Osteocyte (in vitro differentiated cells): ENCODE results near the gene ST7. TPM values are rescaled to one million over a fixed set of nuclear protein-coding genes. Genes with fewer than 3 reads are reported as not detected.
A peak's percentile ranks its signal among the peaks of the same experiment; 100 is the strongest.

Experiments used
- DNase-seq: peaks from one replicate; pipeline ENCODE4 v3.0.0; 2021; ENCODE audit warnings: mixed read lengths; ENCODE audit not compliant: unreplicated experiment; ENCODE audit errors: extremely low spot score
- H3K27ac Mint-ChIP-seq: one replicate; pipeline ENCODE4 v1.8.0; 2021; ENCODE audit warnings: mild to moderate bottlenecking, mixed read lengths; ENCODE audit not compliant: unreplicated experiment
- H3K27me3 Mint-ChIP-seq: one replicate; pipeline ENCODE4 v1.8.0; 2021; ENCODE audit warnings: mixed read lengths; ENCODE audit not compliant: unreplicated experiment
- H3K36me3 Mint-ChIP-seq: one replicate; pipeline ENCODE4 v1.8.0; 2021; ENCODE audit warnings: mixed read lengths; ENCODE audit not compliant: unreplicated experiment
- H3K4me1 Mint-ChIP-seq: one replicate; pipeline ENCODE4 v1.8.0; 2021; ENCODE audit warnings: mixed read lengths; ENCODE audit not compliant: unreplicated experiment
- H3K4me3 Mint-ChIP-seq: one replicate; pipeline ENCODE4 v1.8.0; 2021; ENCODE audit warnings: mild to moderate bottlenecking, moderate library complexity, mixed read lengths; ENCODE audit not compliant: unreplicated experiment
- H3K9me3 Mint-ChIP-seq: one replicate; pipeline ENCODE4 v1.8.0; 2021; ENCODE audit warnings: mixed read lengths; ENCODE audit not compliant: unreplicated experiment
- long read RNA-seq: library from polyadenylated mRNA; unstranded; transcript quantifications from one replicate; pipeline ENCODE4 v2.0.0, GENCODE V29; 2021
- total RNA-seq: library from RNA; stranded (reverse); gene quantifications from 2 replicates; pipeline ENCODE4 v1.2.1, GENCODE V29; 2021
- TF ChIP-seq, protein P1 (sequence below): fragments of 200-600 bp; sonication (generic); IDR thresholded peaks from 2 replicates; pipeline ENCODE4 v1.5.0; 2021; ENCODE audit warnings: antibody characterized with exemption, mild to moderate bottlenecking, moderate library complexity

Gene ST7, protein sequence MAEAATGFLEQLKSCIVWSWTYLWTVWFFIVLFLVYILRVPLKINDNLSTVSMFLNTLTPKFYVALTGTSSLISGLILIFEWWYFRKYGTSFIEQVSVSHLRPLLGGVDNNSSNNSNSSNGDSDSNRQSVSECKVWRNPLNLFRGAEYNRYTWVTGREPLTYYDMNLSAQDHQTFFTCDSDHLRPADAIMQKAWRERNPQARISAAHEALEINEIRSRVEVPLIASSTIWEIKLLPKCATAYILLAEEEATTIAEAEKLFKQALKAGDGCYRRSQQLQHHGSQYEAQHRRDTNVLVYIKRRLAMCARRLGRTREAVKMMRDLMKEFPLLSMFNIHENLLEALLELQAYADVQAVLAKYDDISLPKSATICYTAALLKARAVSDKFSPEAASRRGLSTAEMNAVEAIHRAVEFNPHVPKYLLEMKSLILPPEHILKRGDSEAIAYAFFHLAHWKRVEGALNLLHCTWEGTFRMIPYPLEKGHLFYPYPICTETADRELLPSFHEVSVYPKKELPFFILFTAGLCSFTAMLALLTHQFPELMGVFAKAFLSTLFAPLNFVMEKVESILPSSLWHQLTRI
- total RNA-seq: 68.5 and 72.7 TPM in 2 replicates
- long read RNA-seq, transcript ST7-202 (16 exons, 2,142 nt): minor isoform, 61 of 319 reads
- long read RNA-seq, transcript ST7-213 (16 exons, 1,956 nt): minor isoform, 35 of 319 reads
- long read RNA-seq, transcript ST7-206 (16 exons, 2,182 nt): major isoform, 86 of 319 reads
- long read RNA-seq, transcript ST7-208 (15 exons, 2,110 nt): minor isoform, 12 of 319 reads
- long read RNA-seq, partial matches to known transcripts: 31 of 319 reads
- long read RNA-seq, other reads (novel, unspliced or antisense): 75 of 319 reads

DNA sequence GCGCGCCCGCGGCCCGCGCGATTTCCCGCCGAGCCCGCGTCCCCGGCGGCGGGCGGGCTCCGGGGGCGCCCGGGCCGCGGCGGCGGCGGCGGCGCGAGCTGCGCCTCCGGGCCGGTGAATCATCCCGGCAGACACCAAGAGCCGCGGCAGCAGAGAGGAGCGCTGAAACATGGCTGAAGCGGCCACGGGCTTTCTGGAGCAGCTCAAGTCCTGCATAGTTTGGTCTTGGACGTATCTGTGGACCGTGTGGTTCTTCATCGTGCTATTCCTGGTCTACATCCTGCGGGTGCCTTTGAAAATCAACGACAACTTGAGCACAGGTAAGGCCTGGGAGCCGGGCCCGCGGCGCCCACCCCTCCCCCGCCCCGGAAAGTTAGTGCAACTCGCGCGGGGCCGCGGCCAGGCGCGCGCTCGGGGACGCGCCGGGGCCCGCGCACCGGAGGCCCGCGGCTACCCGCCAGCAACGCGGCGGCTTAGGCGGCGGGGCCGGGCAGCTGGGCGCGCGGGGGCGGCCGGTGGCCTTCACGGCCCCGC lies at the start of gene ST7:
TSS of gene ST7 (plus strand) at position 130 of the 534 bp plus-strand sequence. CDS start at position 170, 40 bp downstream.
- Mint-ChIP-seq H3K4me1 (peaks cover 38% of the 10 kb centered on the region), H3K4me3 (peak within 1 kb of the TSS; percentile 90), H3K36me3 (peaks cover 2% of the 10 kb centered on the region), H3K27ac (peak within 1 kb of the TSS; percentile 96), H3K9me3 (no peaks in the 10 kb centered on the region), H3K27me3 (no peaks in the 10 kb centered on the region)
- DNase-seq: peak; percentile 88
- TF ChIP-seq, protein P1, sequence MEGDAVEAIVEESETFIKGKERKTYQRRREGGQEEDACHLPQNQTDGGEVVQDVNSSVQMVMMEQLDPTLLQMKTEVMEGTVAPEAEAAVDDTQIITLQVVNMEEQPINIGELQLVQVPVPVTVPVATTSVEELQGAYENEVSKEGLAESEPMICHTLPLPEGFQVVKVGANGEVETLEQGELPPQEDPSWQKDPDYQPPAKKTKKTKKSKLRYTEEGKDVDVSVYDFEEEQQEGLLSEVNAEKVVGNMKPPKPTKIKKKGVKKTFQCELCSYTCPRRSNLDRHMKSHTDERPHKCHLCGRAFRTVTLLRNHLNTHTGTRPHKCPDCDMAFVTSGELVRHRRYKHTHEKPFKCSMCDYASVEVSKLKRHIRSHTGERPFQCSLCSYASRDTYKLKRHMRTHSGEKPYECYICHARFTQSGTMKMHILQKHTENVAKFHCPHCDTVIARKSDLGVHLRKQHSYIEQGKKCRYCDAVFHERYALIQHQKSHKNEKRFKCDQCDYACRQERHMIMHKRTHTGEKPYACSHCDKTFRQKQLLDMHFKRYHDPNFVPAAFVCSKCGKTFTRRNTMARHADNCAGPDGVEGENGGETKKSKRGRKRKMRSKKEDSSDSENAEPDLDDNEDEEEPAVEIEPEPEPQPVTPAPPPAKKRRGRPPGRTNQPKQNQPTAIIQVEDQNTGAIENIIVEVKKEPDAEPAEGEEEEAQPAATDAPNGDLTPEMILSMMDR: no peak

DNA sequence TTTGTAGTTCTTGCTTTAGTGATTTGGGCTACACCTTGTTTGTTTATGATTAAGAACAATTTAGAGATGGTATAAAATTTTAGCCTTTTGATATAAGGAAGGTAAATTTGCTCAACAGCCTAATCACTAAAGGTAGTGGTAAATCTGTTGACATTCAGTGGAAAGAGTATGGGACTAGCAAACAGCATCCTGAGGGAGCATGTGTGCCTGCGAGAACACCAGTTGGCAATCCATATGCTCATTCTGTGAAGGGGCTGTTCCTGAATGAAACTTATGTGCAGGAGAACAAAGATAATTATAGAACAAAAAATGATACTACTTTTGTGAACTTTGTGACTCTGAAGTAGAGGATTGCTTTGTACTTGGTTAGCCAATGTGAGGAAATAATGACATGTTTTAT lies 46.9 kb upstream of the ST7 start:
- peaks cover 54% of the 10 kb centered on the region for H3K36me3 Mint-ChIP-seq
- H3K27ac Mint-ChIP-seq: no peak overlapping the region
- no peaks in the 10 kb centered on the region for H3K27me3 Mint-ChIP-seq

DNA sequence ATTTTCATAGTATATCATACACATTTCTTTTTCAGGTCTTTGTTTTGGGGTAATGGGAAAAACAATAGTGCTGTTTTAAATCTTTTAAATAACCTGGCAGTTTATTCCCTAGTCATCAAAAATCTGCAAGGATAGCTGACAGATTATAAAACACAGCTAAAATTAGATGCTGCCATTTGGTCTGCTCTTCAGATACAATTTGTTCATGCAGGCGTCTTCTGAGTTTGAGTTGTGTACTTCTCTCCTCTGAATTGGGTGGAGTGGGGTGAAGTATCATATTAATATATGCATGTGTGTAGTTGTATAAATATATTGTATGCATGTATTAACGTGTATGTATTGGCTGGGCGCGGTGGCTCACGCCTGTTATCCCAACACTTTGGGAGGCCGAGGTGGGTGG lies 42.9 kb upstream of the ST7 start:
- TF ChIP-seq, protein P1: no peak
- H3K4me3 Mint-ChIP-seq: no peak overlapping the region
- H3K27ac Mint-ChIP-seq: no peak overlapping the region
- H3K27me3 Mint-ChIP-seq: no peaks in the 10 kb centered on the region
- DNase-seq: no peak
- peaks cover 60% of the 10 kb centered on the region for H3K36me3 Mint-ChIP-seq
- H3K9me3 Mint-ChIP-seq: peaks cover 5% of the 10 kb centered on the region
- peaks cover 2% of the 10 kb centered on the region for H3K4me1 Mint-ChIP-seq

More for the DNA sequence above, 46.9 kb upstream of the ST7 start:
- no peak overlapping the region for H3K4me3 Mint-ChIP-seq
- DNase-seq: no peak
- H3K4me1 Mint-ChIP-seq: peaks cover 2% of the 10 kb centered on the region
- no peaks in the 10 kb centered on the region for H3K9me3 Mint-ChIP-seq
- TF ChIP-seq, protein P1: no peak

DNA sequence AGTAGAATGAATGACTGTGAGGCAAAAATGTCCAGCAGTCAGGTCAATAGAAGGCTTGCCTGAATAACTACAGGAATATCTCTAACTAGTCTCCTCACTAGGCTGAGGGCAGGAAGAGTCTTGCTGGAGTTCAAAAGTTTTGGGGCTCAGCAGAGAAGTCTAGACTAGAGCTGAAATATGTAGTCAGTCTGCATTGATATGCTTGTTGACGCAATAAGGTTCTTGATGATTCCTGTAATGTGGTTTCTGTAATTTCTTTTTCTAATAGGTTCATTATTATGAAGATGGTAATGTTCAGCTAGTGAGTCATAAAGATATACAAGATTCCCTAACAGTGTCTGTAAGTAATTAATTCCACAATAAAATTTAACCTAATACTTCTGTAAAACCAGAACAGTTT lies 41.5 kb upstream of the ST7 start:
- peaks cover 5% of the 10 kb centered on the region for H3K9me3 Mint-ChIP-seq
- H3K27ac Mint-ChIP-seq: no peak overlapping the region
- DNase-seq: no peak
- no peaks in the 10 kb centered on the region for H3K27me3 Mint-ChIP-seq
- peaks cover 58% of the 10 kb centered on the region for H3K36me3 Mint-ChIP-seq
- TF ChIP-seq, protein P1: no peak
- no peak overlapping the region for H3K4me3 Mint-ChIP-seq
- peaks cover 2% of the 10 kb centered on the region for H3K4me1 Mint-ChIP-seq
